Thyroid gland (tissue), 4 donors: ENCODE data around the gene CADPS.

Source experiments
- POLR2A ChIP-seq, 2 donors: fragments of 450-650 bp; IDR thresholded peaks; one replicate each; pipeline ENCODE4 v1.6.1; 2017; ENCODE audit warnings: antibody characterized with exemption in 2 of 2, mild to moderate bottlenecking in 2 of 2, moderate library complexity in 1 of 2
- TF ChIP-seq, protein P1 (sequence below), 6 experiments: fragments of 200-600 bp in 3 of 6; fragments of 450-650 bp in 3 of 6; sonication (generic) in 3 of 6; IDR thresholded peaks; one replicate each; pipeline ENCODE4 v1.5.1; 2016 to 2019; ENCODE audit warnings: antibody characterized with exemption in 6 of 6, mild to moderate bottlenecking in 2 of 6, inconsistent platforms in 1 of 6, moderate library complexity in 1 of 6

GRCh38 chr3:62892951-62893350 lies 17.7 kb upstream of the CADPS start:
- TF ChIP-seq, protein P1, sequence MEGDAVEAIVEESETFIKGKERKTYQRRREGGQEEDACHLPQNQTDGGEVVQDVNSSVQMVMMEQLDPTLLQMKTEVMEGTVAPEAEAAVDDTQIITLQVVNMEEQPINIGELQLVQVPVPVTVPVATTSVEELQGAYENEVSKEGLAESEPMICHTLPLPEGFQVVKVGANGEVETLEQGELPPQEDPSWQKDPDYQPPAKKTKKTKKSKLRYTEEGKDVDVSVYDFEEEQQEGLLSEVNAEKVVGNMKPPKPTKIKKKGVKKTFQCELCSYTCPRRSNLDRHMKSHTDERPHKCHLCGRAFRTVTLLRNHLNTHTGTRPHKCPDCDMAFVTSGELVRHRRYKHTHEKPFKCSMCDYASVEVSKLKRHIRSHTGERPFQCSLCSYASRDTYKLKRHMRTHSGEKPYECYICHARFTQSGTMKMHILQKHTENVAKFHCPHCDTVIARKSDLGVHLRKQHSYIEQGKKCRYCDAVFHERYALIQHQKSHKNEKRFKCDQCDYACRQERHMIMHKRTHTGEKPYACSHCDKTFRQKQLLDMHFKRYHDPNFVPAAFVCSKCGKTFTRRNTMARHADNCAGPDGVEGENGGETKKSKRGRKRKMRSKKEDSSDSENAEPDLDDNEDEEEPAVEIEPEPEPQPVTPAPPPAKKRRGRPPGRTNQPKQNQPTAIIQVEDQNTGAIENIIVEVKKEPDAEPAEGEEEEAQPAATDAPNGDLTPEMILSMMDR (IDR thresholded peaks at IDR 0.05): no peak
- no peak for TF ChIP-seq POLR2A (IDR thresholded peaks at IDR 0.05)
